K562 (cell line): ENCODE measurements around the gene COL6A1. TPM values are rescaled to one million over a fixed set of nuclear protein-coding genes. Genes with fewer than 3 reads are reported as not detected.

Experiments used
- ATAC-seq: fragments of 200-7000 bp; cut with Tn5 transposase; 3 replicates; pipeline ENCODE4 v1.9.1; 2020; ENCODE audit warnings: moderate library complexity
- BruUV-seq: library from RNA; stranded (reverse); fragments of 400-500 nt; replicated peaks from 2 replicates; lab custom pipeline; 2021; lab: Mats Ljungman, UMichigan
- CTCF ChIA-PET: fragments of 300-600 bp; formaldehyde crosslinking; extraction: SDS; loops from one replicate; lab custom pipeline; 2021; ENCODE audit warnings: low intra/inter-chr PET ratio; lab: Yijun Ruan, JAX
- POLR2A ChIA-PET: fragments of 300-600, 350-650 bp; sonication (Branson Sonifier 250); formaldehyde crosslinking; extraction: SDS; loops from one replicate; lab custom pipeline; 2021; ENCODE audit warnings: antibody characterized with exemption, inconsistent platforms; lab: Yijun Ruan, JAX
- DNase-seq, 4 experiments: peaks; one replicate each; pipeline versions ENCODE4 v3.0.0 to v3.0.0-alpha.2; 2011 to 2018; ENCODE audit warnings: low spot score in 3 of 4, mixed read lengths in 3 of 4; ENCODE audit errors: extremely low read depth in 1 of 4
- FAIRE-seq: peaks from 2 replicates; lab custom pipeline; 2011; peaks lifted over from hg19 to GRCh38; lab: Jason Lieb, UNC
- H2AFZ ChIP-seq: 2 replicates; pipeline ENCODE4 v1.6.0; 2011; ENCODE audit warnings: low read depth, low read length, control low read depth, inconsistent platforms
- H3K27ac ChIP-seq: fragments of 200-600 bp; 3 replicates; pipeline ENCODE4 v1.8.0; 2011; ENCODE audit warnings: low read depth, mild to moderate bottlenecking, control low read depth, inconsistent platforms, low read length, moderate library complexity, mixed read lengths; ENCODE audit errors: extremely low read depth
- H3K27me3 ChIP-seq, 2 experiments: fragments of 300-600 bp in 1 of 2; 2 replicates in 1 of 2; 3 replicates in 1 of 2; pipeline versions ENCODE4 v1.6.0 to v1.8.0; 2011; ENCODE audit warnings: inconsistent platforms in 2 of 2, low read length in 2 of 2, mild to moderate bottlenecking in 1 of 2, mixed read lengths in 1 of 2, moderate library complexity in 1 of 2; ENCODE audit not compliant: control insufficient read depth in 2 of 2, insufficient read depth in 2 of 2
- H3K36me3 ChIP-seq: fragments of 300-600 bp; 3 replicates; pipeline ENCODE4 v1.8.0; 2011; ENCODE audit warnings: mild to moderate bottlenecking, low read length, inconsistent platforms; ENCODE audit not compliant: control insufficient read depth, insufficient read depth
- H3K4me1 ChIP-seq, 2 experiments: fragments of 200-600 bp in 1 of 2; replicated peaks in 1 of 2; 2 replicates in 1 of 2; 3 replicates in 1 of 2; pipeline versions ENCODE4 v1.5.1 to v1.8.0; 2011; ENCODE audit warnings: inconsistent platforms in 2 of 2, low read length in 2 of 2, mild to moderate bottlenecking in 1 of 2, mixed read lengths in 1 of 2, moderate library complexity in 1 of 2; ENCODE audit not compliant: control insufficient read depth in 2 of 2, insufficient read depth in 2 of 2
- H3K4me2 ChIP-seq: 2 replicates; pipeline ENCODE4 v1.6.1; 2011; ENCODE audit warnings: low read length, control low read depth, inconsistent platforms, mixed read lengths; ENCODE audit not compliant: insufficient read depth
- H3K4me3 ChIP-seq: fragments of 200-600 bp; sonication (generic), shearing (Covaris generic); 2 replicates; pipeline ENCODE4 v1.5.1; 2016; ENCODE audit warnings: control low read depth, inconsistent platforms
- H3K79me2 ChIP-seq: fragments of 200-600 bp; 3 replicates; pipeline ENCODE4 v1.8.0; 2011; ENCODE audit warnings: low read length, inconsistent platforms; ENCODE audit not compliant: control insufficient read depth, insufficient read depth
- H3K9ac ChIP-seq, 2 experiments: 2 replicates each; pipeline versions ENCODE4 v1.6.0 to v1.6.1; 2011; ENCODE audit warnings: low read depth in 2 of 2, low read length in 2 of 2, control low read depth in 1 of 2, inconsistent platforms in 1 of 2, mild to moderate bottlenecking in 1 of 2, mixed read lengths in 1 of 2; ENCODE audit not compliant: insufficient read depth in 1 of 2
- H3K9me1 ChIP-seq: one replicate; pipeline ENCODE4 v1.6.0; 2011; ENCODE audit warnings: inconsistent platforms, mild to moderate bottlenecking, low read length, moderate library complexity; ENCODE audit not compliant: control insufficient read depth, insufficient read depth
- H3K9me3 ChIP-seq: replicated peaks from 2 replicates; pipeline ENCODE4 v1.5.1; 2011; ENCODE audit warnings: low read depth, low read length, inconsistent platforms; ENCODE audit not compliant: control insufficient read depth, insufficient read depth
- H4K20me1 ChIP-seq: replicated peaks from 2 replicates; pipeline ENCODE4 v1.6.1; 2011; ENCODE audit warnings: low read length, inconsistent platforms, mixed read lengths; ENCODE audit not compliant: control insufficient read depth, insufficient read depth
- KDM5B ChIP-seq: fragments of 200-600 bp; sonication (generic); IDR thresholded peaks from 2 replicates; pipeline ENCODE4 v1.6.1; 2012; ENCODE audit warnings: low read depth, mild to moderate bottlenecking, moderate library complexity, low read length, control low read depth, inconsistent platforms; ENCODE audit not compliant: insufficient replicate concordance
- MEF2A ChIP-seq: IDR thresholded peaks from 2 replicates; pipeline ENCODE4 v1.6.1; 2011; ENCODE audit warnings: low read depth, mild to moderate bottlenecking, low read length, moderate library complexity; ENCODE audit not compliant: control insufficient read depth
- NONO ChIP-seq, 2 experiments: fragments of 200-400 bp in 1 of 2; fragments of 450-650 bp in 1 of 2; formaldehyde crosslinking in 1 of 2; IDR thresholded peaks; 2 replicates each; pipeline ENCODE4 v1.6.1; 2017; ENCODE audit warnings: low read depth in 2 of 2, mild to moderate bottlenecking in 2 of 2, moderate library complexity in 2 of 2, low read length in 1 of 2
- WGBS: fragments of 100-300 bp; shearing (Covaris generic); methylation state at CpG from one replicate; pipeline ENCODE4 v1.1.6; 2016; ENCODE audit warnings: low coverage, mixed read lengths; ENCODE audit not compliant: insufficient coverage; ENCODE audit errors: missing lambda C conversion rate; 5-methylcytosine and 5-hydroxymethylcytosine counted together
- in situ Hi-C: fragments of 300-500 bp; cut with MboI; formaldehyde crosslinking; loops from 4 replicates; pipeline ENCODE4 v1.15.0; 2018; ENCODE audit warnings: inconsistent platforms, mixed read lengths
- intact Hi-C: fragments of 100-400 bp; cut with micrococcal nuclease; formaldehyde crosslinking; loops from 2 replicates; pipeline ENCODE4 v1.14.2; 2022
- polyA plus RNA-seq, 8 experiments: library from polyadenylated mRNA; depleted of rRNA in 4 of 8; stranded (reverse) in 5 of 8; unstranded in 3 of 8; fragments of >200 nt; fragmentation: Nextera tagmentation in 2 of 8; fragmentation: Illumina TruSeq in 1 of 8; extraction: Ambion mirVana in 2 of 8; extraction: Trizol in 1 of 8; gene quantifications; 2 replicates each; pipeline versions ENCODE4 v1.2.1 to v1.2.3, GENCODE V29; 2011 to 2014; ENCODE audit warnings: inconsistent platforms in 1 of 8, missing spikeins in 1 of 8
- total RNA-seq, 7 experiments: library from RNA; depleted of rRNA in 6 of 7; stranded (reverse); fragments of >200 nt in 6 of 7; fragmentation: Illumina TruSeq in 2 of 7; extraction: Trizol in 2 of 7; gene quantifications; 2 replicates each; pipeline versions ENCODE4 v1.2.1 to v1.2.3, GENCODE V29; 2011 to 2021; ENCODE audit warnings: low replicate concordance in 1 of 7
- TF ChIP-seq, protein P1 (sequence below): fragments of 150-350 bp; conservative IDR thresholded peaks from 2 replicates; pipeline ENCODE4 v1.6.1; 2014; ENCODE audit warnings: low read length
- TF ChIP-seq, protein P2 (sequence below): sonication (generic); IDR thresholded peaks from 2 replicates; pipeline ENCODE4 v1.6.1; 2016
- TF ChIP-seq, protein P3 (sequence below): sonication (generic); formaldehyde crosslinking; IDR thresholded peaks from 2 replicates; pipeline ENCODE4 v1.8.1; 2023; ENCODE audit warnings: mild to moderate bottlenecking, missing genetic modification reagents, moderate library complexity

COL6A1 gene
- total and polyA plus RNA-seq, 9 of the 15 experiments (the other 6 are each of a cell fraction or from before 2014, with no cell fraction given), result 0.07 to 1.3 (median 0.14) TPM; not detected in 3

DNA sequence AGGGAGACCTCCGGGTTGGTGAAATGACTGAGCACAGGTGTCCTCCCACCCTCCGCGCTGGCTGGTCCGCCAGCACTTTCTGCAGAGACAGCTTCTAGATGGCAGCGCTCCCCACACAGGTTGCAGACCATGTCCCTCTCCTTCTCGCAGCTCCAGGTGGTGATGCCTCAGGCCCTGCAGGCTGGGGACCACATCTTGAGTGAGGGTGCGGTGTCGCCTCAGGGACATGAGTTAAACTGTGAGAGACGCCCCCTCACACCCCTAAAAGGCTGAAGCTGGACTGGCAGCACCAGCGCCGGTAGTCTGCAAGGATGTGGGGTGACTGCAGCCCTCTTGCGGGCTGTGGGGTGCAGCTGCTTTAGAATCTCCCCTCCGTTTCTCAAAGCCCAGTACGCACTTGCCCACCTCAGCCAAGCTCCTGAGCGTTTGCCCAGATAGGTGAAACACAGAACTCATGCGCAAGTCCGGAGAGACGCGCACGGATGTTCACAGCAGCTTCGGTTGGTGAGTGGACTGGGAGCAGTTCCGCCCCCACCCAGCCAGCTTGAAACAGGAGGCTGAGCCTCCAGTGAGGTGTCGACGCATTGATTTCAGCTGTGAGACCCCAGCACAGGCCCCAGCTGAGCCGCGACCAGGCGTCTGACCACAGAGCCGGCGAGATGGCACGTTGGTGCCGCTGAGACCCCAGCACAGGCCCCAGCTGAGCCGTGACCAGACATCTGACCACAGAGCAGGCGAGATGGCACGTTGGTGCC, 28.6 kb downstream of the COL6A1 start:
- FAIRE-seq (no peak), DNase-seq (no peak), ATAC-seq (no peak)
- Histone ChIP-seq H4K20me1 (no peaks in the 10 kb centered on the region), H3K27me3 (peaks cover 0 to 18% of the 10 kb centered on the region in 2 experiments; a peak in 3 of 5 replicates), H3K4me2 (no peak overlapping the region), H3K9me1 (no peaks in the 10 kb centered on the region), H3K79me2 (no peaks in the 10 kb centered on the region), H3K4me1 (peaks cover 0 to 10% of the 10 kb centered on the region in 2 experiments; a peak in 1 of 5 replicates), H3K27ac (no peak overlapping the region), H3K4me3 (no peak overlapping the region), H2AFZ (no peak overlapping the region), H3K9me3 (no peaks in the 10 kb centered on the region; the same call in 1 of the 2 replicates), H3K36me3 (no peaks in the 10 kb centered on the region), H3K9ac (no peak overlapping the region; a peak in 1 of 4 replicates)
- in situ Hi-C loops (no loop called here), intact Hi-C loops (no loop called here)
- WGBS, result 5% methylated on average over 22 of the region's 34 CpGs
- POLR2A ChIA-PET, result no interaction called here
- TF ChIP-seq, protein P1, sequence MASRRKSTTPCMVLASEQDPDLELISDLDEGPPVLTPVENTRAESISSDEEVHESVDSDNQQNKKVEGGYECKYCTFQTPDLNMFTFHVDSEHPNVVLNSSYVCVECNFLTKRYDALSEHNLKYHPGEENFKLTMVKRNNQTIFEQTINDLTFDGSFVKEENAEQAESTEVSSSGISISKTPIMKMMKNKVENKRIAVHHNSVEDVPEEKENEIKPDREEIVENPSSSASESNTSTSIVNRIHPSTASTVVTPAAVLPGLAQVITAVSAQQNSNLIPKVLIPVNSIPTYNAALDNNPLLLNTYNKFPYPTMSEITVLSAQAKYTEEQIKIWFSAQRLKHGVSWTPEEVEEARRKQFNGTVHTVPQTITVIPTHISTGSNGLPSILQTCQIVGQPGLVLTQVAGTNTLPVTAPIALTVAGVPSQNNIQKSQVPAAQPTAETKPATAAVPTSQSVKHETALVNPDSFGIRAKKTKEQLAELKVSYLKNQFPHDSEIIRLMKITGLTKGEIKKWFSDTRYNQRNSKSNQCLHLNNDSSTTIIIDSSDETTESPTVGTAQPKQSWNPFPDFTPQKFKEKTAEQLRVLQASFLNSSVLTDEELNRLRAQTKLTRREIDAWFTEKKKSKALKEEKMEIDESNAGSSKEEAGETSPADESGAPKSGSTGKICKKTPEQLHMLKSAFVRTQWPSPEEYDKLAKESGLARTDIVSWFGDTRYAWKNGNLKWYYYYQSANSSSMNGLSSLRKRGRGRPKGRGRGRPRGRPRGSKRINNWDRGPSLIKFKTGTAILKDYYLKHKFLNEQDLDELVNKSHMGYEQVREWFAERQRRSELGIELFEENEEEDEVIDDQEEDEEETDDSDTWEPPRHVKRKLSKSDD, result no peak
- TF ChIP-seq NONO (IDR thresholded peaks at IDR 0.05; ENCODE audit: low read depth in 2 of 2, low read length in 1 of 2), result no peak
- TF ChIP-seq, protein P2, sequence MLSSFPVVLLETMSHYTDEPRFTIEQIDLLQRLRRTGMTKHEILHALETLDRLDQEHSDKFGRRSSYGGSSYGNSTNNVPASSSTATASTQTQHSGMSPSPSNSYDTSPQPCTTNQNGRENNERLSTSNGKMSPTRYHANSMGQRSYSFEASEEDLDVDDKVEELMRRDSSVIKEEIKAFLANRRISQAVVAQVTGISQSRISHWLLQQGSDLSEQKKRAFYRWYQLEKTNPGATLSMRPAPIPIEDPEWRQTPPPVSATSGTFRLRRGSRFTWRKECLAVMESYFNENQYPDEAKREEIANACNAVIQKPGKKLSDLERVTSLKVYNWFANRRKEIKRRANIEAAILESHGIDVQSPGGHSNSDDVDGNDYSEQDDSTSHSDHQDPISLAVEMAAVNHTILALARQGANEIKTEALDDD, result no peak
- TF ChIP-seq MEF2A, result no peak
- no peak for TF ChIP-seq KDM5B
- TF ChIP-seq, protein P3, sequence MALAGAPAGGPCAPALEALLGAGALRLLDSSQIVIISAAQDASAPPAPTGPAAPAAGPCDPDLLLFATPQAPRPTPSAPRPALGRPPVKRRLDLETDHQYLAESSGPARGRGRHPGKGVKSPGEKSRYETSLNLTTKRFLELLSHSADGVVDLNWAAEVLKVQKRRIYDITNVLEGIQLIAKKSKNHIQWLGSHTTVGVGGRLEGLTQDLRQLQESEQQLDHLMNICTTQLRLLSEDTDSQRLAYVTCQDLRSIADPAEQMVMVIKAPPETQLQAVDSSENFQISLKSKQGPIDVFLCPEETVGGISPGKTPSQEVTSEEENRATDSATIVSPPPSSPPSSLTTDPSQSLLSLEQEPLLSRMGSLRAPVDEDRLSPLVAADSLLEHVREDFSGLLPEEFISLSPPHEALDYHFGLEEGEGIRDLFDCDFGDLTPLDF, result no peak
- CTCF ChIA-PET, result no interaction called here
- BruUV-seq, result no TSS peak
